H9 (cell line): ENCODE measurements around the gene SLC22A17. TPM values are rescaled to one million over a fixed set of nuclear protein-coding genes. Genes with fewer than 3 reads are reported as not detected.
A peak's percentile ranks its signal among the peaks of the same experiment; 100 is the strongest.

Experiments used
- DNase-seq: peaks from one replicate; pipeline ENCODE4 v3.0.0-alpha.2; 2017
- H2AFZ ChIP-seq: one replicate; pipeline ENCODE4 v1.6.1; 2013; ENCODE audit warnings: mild to moderate bottlenecking, low read length, control low read depth, moderate library complexity
- H2AK5ac ChIP-seq: 2 replicates; pipeline ENCODE4 v1.6.1; 2013; ENCODE audit warnings: low read length, control low read depth, mixed read lengths; ENCODE audit not compliant: insufficient read length
- H2BK120ac ChIP-seq: one replicate; pipeline ENCODE4 v1.6.1; 2013; ENCODE audit warnings: low read depth, mild to moderate bottlenecking, low read length, control low read depth, inconsistent platforms; ENCODE audit not compliant: poor library complexity, severe bottlenecking
- H2BK12ac ChIP-seq: 2 replicates; pipeline ENCODE4 v1.6.1; 2013; ENCODE audit warnings: low read length, control low read depth, mixed read lengths, low read depth; ENCODE audit not compliant: insufficient read length
- H2BK15ac ChIP-seq: 2 replicates; pipeline ENCODE4 v1.6.1; 2013; ENCODE audit warnings: low read depth, low read length, control low read depth
- H2BK20ac ChIP-seq: one replicate; pipeline ENCODE4 v1.6.1; 2013; ENCODE audit warnings: low read depth, mild to moderate bottlenecking, low read length, control low read depth, inconsistent platforms; ENCODE audit not compliant: poor library complexity, severe bottlenecking
- H2BK5ac ChIP-seq: 2 replicates; pipeline ENCODE4 v1.6.1; 2013; ENCODE audit warnings: low read length, control low read depth, mixed read lengths; ENCODE audit not compliant: insufficient read length
- H3K14ac ChIP-seq: 2 replicates; pipeline ENCODE4 v1.6.1; 2013; ENCODE audit warnings: low read length, control low read depth; ENCODE audit not compliant: insufficient read depth
- H3K18ac ChIP-seq: 2 replicates; pipeline ENCODE4 v1.6.1; 2013; ENCODE audit warnings: low read depth, mild to moderate bottlenecking, mixed read lengths, low read length, control low read depth; ENCODE audit not compliant: insufficient read length
- H3K23ac ChIP-seq: 2 replicates; pipeline ENCODE4 v1.6.1; 2013; ENCODE audit warnings: low read length, control low read depth, mixed read lengths, low read depth; ENCODE audit not compliant: insufficient read length
- H3K23me2 ChIP-seq: 2 replicates; pipeline ENCODE4 v1.6.1; 2013; ENCODE audit warnings: low read depth, mild to moderate bottlenecking, mixed read lengths, low read length, control low read depth; ENCODE audit not compliant: insufficient read length, poor library complexity, severe bottlenecking
- H3K27ac ChIP-seq: 2 replicates; pipeline ENCODE4 v1.5.1; 2013; ENCODE audit warnings: low read length, control low read depth, mixed read lengths, low read depth; ENCODE audit not compliant: insufficient read length
- H3K27me3 ChIP-seq: 2 replicates; pipeline ENCODE4 v1.6.1; 2013; ENCODE audit warnings: low read length, control low read depth, inconsistent platforms; ENCODE audit not compliant: insufficient read depth
- H3K4ac ChIP-seq: 2 replicates; pipeline ENCODE4 v1.6.1; 2013; ENCODE audit warnings: low read depth, mild to moderate bottlenecking, control low read depth, inconsistent platforms, low read length, moderate library complexity
- H3K4me1 ChIP-seq: 2 replicates; pipeline ENCODE4 v1.6.1; 2013; ENCODE audit warnings: low read length, control low read depth, inconsistent platforms; ENCODE audit not compliant: insufficient read depth
- H3K4me2 ChIP-seq: 2 replicates; pipeline ENCODE4 v1.6.1; 2013; ENCODE audit warnings: low read length, control low read depth, mixed read lengths; ENCODE audit not compliant: insufficient read length, insufficient read depth
- H3K56ac ChIP-seq: 2 replicates; pipeline ENCODE4 v1.6.1; 2013; ENCODE audit warnings: low read depth, mild to moderate bottlenecking, mixed read lengths, low read length, control low read depth; ENCODE audit not compliant: insufficient read length
- H3K79me1 ChIP-seq: 2 replicates; pipeline ENCODE4 v1.6.1; 2013; ENCODE audit warnings: low read depth, mild to moderate bottlenecking, moderate library complexity, low read length, control low read depth, inconsistent platforms; ENCODE audit not compliant: insufficient read depth, poor library complexity, severe bottlenecking
- H3K79me2 ChIP-seq: 2 replicates; pipeline ENCODE4 v1.6.1; 2013; ENCODE audit warnings: low read length, control low read depth, inconsistent platforms; ENCODE audit not compliant: insufficient read depth
- H3K9ac ChIP-seq: 2 replicates; pipeline ENCODE4 v1.6.1; 2013; ENCODE audit warnings: low read length, control low read depth, mixed read lengths; ENCODE audit not compliant: insufficient read length; ENCODE audit errors: extremely low read depth
- H3K9me3 ChIP-seq: one replicate; pipeline ENCODE4 v1.6.1; 2013; ENCODE audit warnings: low read depth, low read length, inconsistent platforms; ENCODE audit not compliant: control insufficient read depth
- H3T11ph ChIP-seq: one replicate; pipeline ENCODE4 v1.6.1; 2013; ENCODE audit warnings: mild to moderate bottlenecking, low read length, control low read depth, inconsistent platforms
- H4K20me1 ChIP-seq: one replicate; pipeline ENCODE4 v1.6.1; 2013; ENCODE audit not compliant: control insufficient read depth, insufficient read length, insufficient read depth
- H4K5ac ChIP-seq: 2 replicates; pipeline ENCODE4 v1.6.1; 2013; ENCODE audit warnings: low read depth, mild to moderate bottlenecking, mixed read lengths, low read length, control low read depth; ENCODE audit not compliant: insufficient read length
- H4K8ac ChIP-seq: replicated peaks from 2 replicates; pipeline ENCODE4 v1.6.1; 2013; ENCODE audit warnings: low read length, control low read depth, mixed read lengths, low read depth; ENCODE audit not compliant: insufficient read length
- H4K91ac ChIP-seq: 2 replicates; pipeline ENCODE4 v1.6.1; 2013; ENCODE audit warnings: low read depth, mild to moderate bottlenecking, moderate library complexity, mixed read lengths, low read length, control low read depth; ENCODE audit not compliant: insufficient read length
- H3K27ac Mint-ChIP-seq, 3 experiments: 2 replicates in 2 of 3; 3 replicates in 1 of 3; pipeline ENCODE4 v1.8.0; 2020 to 2021; ENCODE audit warnings: mixed read lengths in 3 of 3, mild to moderate bottlenecking in 1 of 3, moderate library complexity in 1 of 3
- H3K27me3 Mint-ChIP-seq: 2 replicates; pipeline ENCODE4 v1.8.0; 2021; ENCODE audit warnings: low read depth, mild to moderate bottlenecking, moderate library complexity, mixed read lengths
- H3K36me3 Mint-ChIP-seq, 3 experiments: 2 replicates in 2 of 3; 3 replicates in 1 of 3; pipeline ENCODE4 v1.8.0; 2020 to 2021; ENCODE audit warnings: low read depth in 3 of 3, mixed read lengths in 3 of 3; ENCODE audit not compliant: insufficient read depth in 1 of 3
- H3K4me1 Mint-ChIP-seq, 2 experiments: 2 replicates each; pipeline ENCODE4 v1.8.0; 2020; ENCODE audit warnings: mixed read lengths in 2 of 2
- H3K4me3 Mint-ChIP-seq, 2 experiments: 2 replicates in 1 of 2; 3 replicates in 1 of 2; pipeline ENCODE4 v1.8.0; 2020 to 2021; ENCODE audit warnings: mild to moderate bottlenecking in 2 of 2, mixed read lengths in 2 of 2, moderate library complexity in 1 of 2
- H3K9me3 Mint-ChIP-seq, 2 experiments: 2 replicates in 1 of 2; 3 replicates in 1 of 2; pipeline ENCODE4 v1.8.0; 2020; ENCODE audit warnings: mild to moderate bottlenecking in 2 of 2, mixed read lengths in 2 of 2, moderate library complexity in 1 of 2
- WGBS: extraction: QIAGEN DNeasy Blood & Tissue Kit; methylation state at CpG from one replicate; pipeline ENCODE4 v1.1.7; 2013; ENCODE audit warnings: missing lambda C conversion rate, low lambda C conversion rate, mixed read lengths; ENCODE audit not compliant: insufficient read length; ENCODE audit errors: extremely low coverage; 5-methylcytosine and 5-hydroxymethylcytosine counted together
- total RNA-seq: library from RNA; stranded (reverse); gene quantifications from 2 replicates; pipeline ENCODE4 v1.2.1, GENCODE V29; 2021
- TF ChIP-seq, protein P1 (sequence below): fragments of 200-600 bp; sonication (generic); conservative IDR thresholded peaks from 3 replicates; pipeline ENCODE4 v1.8.0; 2021; ENCODE audit warnings: antibody characterized with exemption, mild to moderate bottlenecking

SLC22A17 gene
- total RNA-seq, 1 experiment from 2014 or later: 33.0 TPM

DNA sequence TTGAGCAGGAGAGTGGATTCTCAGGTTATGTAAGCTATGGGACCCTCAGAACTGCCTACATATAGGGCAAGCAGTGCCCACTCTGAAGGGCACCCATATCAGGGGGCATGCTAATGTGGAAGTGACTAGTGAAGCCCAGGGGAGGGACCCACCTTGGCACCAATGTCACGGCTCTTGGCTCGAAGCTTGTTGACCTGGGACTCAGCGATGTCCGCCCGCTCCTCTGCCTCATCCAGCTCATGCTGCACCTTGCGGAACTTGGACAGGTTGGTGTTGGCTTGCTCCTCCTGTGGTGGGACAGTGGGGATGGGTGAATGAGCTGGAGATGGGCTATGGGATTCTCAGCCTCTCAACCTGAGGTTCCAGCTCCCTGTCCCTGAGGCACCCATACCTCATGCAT, 29.6 kb upstream of the SLC22A17 start:
- Histone ChIP-seq H2BK120ac (no peak overlapping the region), H3T11ph (no peak overlapping the region)
- WGBS: no CpG with 5 or more reads among the region's 6 CpGs

More for the DNA sequence above, 29.6 kb upstream of the SLC22A17 start:
- no peaks in the 10 kb centered on the region for H4K20me1 ChIP-seq
- H3K9ac ChIP-seq: no peak overlapping the region
- H3K9me3 ChIP-seq: no peaks in the 10 kb centered on the region
- no peak overlapping the region for H2BK15ac ChIP-seq
- DNase-seq: no peak
- H2AFZ ChIP-seq: no peak overlapping the region
- H3K9me3 Mint-ChIP-seq: no peaks in the 10 kb centered on the region
- H3K18ac ChIP-seq: no peak overlapping the region
- H4K91ac ChIP-seq: no peak overlapping the region
- no peak overlapping the region for H3K14ac ChIP-seq
- no peaks in the 10 kb centered on the region; a peak in 1 of 7 replicates for H3K36me3 Mint-ChIP-seq
- no peak overlapping the region for H2BK20ac ChIP-seq
- H2BK12ac ChIP-seq: no peak overlapping the region
- TF ChIP-seq, protein P1, sequence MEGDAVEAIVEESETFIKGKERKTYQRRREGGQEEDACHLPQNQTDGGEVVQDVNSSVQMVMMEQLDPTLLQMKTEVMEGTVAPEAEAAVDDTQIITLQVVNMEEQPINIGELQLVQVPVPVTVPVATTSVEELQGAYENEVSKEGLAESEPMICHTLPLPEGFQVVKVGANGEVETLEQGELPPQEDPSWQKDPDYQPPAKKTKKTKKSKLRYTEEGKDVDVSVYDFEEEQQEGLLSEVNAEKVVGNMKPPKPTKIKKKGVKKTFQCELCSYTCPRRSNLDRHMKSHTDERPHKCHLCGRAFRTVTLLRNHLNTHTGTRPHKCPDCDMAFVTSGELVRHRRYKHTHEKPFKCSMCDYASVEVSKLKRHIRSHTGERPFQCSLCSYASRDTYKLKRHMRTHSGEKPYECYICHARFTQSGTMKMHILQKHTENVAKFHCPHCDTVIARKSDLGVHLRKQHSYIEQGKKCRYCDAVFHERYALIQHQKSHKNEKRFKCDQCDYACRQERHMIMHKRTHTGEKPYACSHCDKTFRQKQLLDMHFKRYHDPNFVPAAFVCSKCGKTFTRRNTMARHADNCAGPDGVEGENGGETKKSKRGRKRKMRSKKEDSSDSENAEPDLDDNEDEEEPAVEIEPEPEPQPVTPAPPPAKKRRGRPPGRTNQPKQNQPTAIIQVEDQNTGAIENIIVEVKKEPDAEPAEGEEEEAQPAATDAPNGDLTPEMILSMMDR: no peak
- no peak overlapping the region for H3K56ac ChIP-seq
- H3K23me2 ChIP-seq: no peaks in the 10 kb centered on the region
- H3K27ac Mint-ChIP-seq: peak overlapping the region in 1 of 3 experiments; percentile 66; a peak in 1 of 7 replicates
- no peaks in the 10 kb centered on the region for H3K79me1 ChIP-seq
- H3K4ac ChIP-seq: no peak overlapping the region
- H3K27me3 ChIP-seq: no peaks in the 10 kb centered on the region; the same call in 1 of the 2 replicates
- peaks cover 58% of the 10 kb centered on the region for H3K27me3 Mint-ChIP-seq
- no peak overlapping the region for H4K5ac ChIP-seq
- no peaks in the 10 kb centered on the region for H3K4me1 ChIP-seq
- H2BK5ac ChIP-seq: no peak overlapping the region
- no peak overlapping the region for H3K23ac ChIP-seq
- no peaks in the 10 kb centered on the region for H3K79me2 ChIP-seq
- no peak overlapping the region for H3K27ac ChIP-seq
- no peak overlapping the region for H2AK5ac ChIP-seq
- H3K4me2 ChIP-seq: no peak overlapping the region
- H3K4me1 Mint-ChIP-seq: peaks cover 2 to 8% of the 10 kb centered on the region in 2 experiments
- no peak overlapping the region for H4K8ac ChIP-seq
- H3K4me3 Mint-ChIP-seq: no peak overlapping the region
